NOMO-1 treated with dmso at 0.1 percent for 144 hours (cell line): ENCODE results near the gene B3GAT1.

Source experiments
- DNase-seq: peaks from one replicate; lab custom pipeline; 2025; ENCODE audit not compliant: unreplicated experiment; lab: John Stamatoyannopoulos, UW

Gene B3GAT1

DNA sequence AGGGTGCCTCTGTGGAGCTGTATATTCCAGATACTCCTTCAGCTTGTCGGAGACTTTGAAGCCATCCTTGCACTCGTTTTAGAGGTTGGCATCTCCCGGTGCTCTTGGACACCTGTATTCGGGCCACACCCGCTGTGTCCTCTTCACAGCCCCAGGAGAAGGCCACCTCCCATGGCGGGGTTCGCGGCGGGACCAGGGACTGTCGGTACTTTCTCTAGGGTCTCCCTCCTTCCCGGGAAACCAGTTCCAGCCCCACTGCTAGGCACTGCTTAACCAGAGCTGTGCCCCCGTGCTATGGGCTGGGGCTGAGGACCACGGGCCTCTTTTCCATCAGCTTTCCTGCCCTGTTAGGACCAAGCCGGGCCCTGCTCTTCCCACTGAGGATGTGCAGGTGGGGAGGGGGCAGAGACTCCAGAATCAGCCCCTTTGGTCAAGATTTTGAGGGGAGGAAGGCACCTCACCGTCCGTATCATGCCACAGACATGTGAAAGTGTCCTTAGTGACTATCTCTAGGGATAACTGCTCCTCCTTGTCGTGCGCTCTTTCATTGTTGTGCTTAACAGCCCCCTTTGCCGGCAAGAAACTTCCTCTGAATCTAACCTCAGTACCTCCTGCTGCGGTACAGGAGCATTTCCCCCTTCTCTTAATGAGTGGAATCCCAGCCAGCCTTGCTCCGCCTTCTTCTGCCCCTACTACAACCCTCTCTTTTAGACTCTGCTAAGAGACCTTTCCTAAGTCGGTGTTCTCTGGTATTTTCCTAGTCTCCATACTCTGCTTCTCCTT is 1.2 kb upstream of the B3GAT1 start:
- no peak for DNase-seq

DNA sequence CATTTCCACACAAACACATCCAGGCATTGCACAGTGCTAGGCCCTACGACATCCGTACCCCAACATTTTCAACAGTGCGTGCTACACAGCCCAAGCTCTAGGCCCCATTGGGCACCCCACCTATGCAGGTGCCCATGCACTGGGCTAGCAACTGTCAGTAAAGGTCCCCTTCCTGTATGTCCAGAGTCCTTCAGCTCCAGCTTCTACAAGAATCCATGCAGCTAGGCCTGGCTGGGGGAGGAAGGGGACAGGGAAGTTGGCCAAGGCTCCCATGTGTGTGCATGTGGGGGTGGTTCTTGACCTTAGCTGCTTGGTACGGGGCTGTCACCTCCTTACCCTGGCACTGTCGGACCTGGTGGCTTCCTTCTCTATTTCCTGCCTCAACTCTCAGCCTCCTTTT is 1.3 kb downstream of the B3GAT1 start:
- no peak for DNase-seq

DNA sequence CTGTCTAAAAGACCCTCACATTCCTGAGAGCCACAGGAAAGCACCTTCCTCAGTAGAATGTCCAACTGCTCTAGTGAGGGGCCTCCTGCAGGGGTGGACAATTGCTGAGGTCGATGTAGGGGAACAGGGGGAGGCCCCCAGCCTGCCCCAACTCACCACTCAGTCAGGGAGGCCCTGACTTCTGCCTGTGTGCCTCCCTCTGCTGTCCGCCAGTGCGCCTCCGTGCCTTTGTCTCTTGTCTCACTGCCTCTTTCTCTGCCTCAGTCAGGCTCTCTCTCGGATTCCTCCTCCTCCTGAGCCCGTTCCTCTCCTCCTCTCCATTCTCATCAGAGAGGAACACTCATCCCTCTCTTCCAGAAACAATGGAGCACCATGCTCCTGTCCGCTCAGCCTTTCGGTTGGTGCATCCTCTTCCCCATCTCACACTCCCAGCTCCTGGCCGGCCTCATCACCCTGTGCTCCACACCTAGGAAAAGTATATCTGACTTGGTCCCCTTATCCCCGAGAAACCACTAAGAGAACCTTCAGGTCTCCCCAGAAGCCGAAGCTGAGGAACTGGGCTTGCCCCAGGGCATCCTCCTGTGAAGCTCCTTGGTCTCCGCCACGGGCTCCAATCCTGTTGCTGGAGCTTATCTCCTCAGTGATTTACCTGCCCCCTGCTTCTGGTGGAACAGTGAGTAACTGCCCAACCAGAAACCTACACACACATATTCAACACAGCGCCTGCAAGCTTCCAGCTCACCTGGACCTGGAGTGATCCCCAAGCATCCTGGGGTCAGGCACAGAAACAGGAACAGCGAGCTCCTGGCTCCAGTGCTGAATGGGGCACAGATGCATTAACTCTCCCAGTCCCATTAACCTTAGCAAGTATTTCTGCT is 2.3 kb downstream of the B3GAT1 start:
- no peak for DNase-seq

DNA sequence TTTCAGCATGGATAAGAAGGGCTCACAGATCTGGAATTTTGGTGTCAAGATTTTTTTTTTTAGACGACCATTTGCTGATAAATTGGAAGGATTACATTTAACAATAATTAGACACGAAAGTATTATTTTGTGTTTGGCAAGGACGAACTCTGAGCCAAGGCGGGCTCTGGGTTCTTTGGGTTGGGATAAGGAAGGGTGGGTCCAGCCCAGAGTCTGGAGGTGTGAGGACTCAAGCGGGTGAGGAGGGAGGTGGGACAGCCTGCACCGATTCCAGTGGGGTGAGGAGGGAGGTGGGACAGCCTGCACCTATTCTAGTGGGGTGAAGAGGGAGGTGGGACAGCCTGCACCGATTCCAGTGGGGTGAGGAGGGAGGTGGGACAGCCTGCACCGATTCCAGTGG is 4.1 kb downstream of the B3GAT1 start:
- DNase-seq: no peak

DNA sequence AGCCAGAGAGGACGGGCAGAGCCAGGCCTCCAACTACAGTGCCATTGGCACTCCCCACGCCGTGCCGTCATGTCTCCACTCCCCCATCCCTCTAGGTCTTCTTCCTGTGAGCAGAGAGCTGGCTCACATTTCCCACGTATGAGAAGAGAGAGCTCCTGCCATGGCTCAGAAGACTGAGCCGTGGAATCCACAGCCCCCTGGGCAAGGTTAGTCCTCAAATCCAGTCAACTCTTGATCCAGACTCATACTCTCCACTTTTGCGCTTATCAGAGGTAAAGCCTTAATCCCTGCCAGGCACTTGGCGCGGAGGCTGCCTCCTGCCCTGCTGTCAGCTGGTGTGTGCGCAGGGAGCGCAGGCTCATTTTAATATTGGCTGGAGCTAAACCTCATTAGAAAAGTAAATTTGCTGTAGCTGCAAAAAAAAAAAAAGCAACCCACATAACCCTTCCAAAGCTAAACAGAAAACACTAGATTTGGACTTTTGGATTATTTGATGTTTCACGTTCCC is 4.7 kb downstream of the B3GAT1 start:
- DNase-seq: no peak

DNA sequence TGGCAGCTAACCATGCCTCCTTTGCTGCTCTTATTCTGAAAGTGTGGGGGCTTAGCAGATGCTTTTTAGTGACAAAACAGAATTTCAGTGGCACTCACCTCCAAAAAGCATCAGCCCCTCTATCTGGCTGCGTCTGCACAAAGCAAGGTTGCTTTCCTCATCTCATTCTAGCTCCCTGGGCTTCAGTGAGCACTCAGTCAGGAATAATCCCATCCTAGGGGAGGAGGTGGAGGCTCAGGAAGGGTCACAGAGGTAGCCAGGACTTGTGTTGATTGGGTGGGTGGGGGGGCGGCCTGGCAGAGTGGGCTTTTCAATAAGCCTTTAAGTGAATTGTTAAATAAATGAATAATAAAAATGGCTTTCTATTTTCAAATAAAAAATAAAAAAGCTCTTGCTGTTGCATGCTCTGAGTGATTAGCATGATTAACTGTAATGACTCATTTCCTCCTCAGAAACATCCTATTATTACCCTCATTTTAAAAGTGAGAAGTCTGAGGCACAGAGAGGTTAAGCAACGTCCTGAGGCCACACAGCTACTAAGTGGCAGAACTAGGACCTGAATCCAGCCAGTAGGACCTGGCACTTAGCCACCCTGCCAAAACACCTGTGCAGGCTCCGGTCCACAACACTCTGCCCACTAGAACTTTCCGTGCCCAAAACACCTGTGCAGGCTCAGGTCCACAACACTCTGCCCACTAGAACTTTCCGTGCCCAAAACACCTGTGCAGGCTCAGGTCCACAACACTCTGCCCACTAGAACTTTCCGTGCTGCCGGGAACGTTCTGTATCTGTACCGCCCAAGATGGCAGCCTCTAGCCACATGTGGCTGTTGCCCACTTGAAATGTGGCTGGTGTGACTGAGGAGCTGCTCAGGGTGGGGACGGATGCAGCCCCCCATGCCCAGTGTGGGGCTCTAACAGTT is 5.5 kb downstream of the B3GAT1 start:
- DNase-seq: no peak

DNA sequence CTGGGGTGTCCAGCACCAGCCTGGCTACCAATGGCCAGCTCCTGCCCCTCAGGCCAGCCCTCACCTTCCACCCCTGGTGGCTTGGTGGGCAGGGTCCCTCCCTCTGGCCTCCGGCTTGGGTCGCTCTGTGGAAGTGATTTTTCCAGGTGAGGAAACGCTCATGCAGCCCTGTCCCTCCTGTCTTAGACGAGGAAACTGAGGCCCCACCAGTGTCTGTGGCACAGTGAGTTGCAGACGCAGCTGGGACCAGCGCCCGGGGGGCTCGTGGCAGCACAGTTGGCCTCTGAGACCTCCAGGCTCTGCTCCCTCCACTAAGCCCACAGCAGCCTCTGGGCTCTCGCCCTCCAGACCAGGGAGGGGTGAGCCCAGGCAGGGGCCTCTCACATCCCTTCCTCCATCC is 6.2 kb downstream of the B3GAT1 start:
- no peak for DNase-seq

DNA sequence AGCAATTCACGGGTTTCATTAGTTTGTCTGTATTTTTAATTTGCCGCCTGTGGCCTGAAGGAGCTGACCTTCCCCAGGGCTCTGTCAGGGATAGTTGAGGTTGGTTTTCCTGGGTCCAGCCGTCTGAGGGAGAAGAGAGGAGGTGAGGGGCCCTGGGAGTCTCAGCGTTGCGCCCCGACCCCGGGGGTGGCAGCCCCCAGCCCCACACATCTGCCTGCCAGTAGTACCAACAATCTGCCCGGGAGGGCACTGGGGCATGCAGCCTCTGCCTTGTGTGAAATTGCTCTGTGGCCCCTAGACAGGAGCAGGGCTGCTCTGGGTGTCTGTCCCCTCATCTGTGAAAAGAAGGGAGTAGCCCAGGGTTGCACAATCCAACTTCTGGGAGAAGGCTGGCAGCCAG is 6.6 kb downstream of the B3GAT1 start:
- DNase-seq: no peak

DNA sequence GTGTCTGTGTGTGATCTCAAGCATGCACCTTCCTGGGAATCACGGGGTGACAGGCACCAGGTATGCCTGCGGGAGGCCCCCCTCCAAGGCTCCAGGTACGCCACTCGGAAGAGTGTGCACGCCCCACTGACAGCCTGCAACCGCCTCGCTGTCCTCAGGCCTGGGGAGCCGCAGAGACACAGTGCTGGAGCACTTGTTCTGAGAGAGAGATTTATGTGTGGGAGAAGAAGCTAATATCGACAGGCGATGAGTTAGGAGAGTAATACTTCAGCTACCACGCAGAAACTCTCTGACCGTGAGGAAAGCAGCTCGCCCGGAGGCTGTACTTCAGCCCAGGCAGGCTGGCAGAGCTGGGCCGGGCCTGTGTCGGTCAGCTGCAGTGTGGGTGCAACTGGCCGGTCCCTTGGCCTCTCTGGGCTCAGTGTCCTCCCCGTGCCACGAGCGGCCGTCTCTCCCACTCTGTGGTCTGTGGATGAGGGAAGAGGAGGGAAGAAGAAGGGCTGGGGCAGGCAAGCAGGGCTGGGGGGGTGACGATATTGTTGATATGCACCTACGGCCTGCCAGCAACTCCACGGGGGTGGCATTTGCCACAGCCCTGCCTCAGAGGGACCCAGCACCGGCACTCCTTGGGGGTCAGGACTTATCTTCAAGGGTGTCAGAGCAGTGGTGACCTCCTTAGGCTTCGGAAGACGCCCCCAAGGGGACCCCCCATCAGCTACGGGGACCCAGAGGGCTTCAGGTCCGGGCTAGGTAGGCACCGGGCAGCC is 7.3 kb downstream of the B3GAT1 start:
- no peak for DNase-seq

DNA sequence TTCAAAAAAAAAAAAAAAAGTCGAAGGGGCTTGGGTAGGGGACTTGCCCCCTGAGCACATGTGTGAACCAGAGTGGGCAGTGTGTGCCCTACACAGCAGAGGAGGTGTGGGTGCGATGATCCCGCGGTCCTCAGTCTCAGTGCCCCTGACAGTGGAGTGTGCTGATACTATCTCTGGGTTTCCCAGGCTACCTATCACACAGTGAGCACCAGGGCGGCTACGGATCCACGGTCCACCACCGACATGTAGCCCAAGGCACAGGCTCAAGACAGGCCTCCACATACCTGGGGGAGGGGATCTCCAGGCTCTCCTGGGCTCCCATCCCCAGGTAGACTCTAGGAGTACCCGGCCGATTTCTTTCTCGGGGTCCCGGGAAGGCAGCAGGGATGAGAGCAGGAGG is 9.1 kb downstream of the B3GAT1 start:
- DNase-seq: no peak

DNA sequence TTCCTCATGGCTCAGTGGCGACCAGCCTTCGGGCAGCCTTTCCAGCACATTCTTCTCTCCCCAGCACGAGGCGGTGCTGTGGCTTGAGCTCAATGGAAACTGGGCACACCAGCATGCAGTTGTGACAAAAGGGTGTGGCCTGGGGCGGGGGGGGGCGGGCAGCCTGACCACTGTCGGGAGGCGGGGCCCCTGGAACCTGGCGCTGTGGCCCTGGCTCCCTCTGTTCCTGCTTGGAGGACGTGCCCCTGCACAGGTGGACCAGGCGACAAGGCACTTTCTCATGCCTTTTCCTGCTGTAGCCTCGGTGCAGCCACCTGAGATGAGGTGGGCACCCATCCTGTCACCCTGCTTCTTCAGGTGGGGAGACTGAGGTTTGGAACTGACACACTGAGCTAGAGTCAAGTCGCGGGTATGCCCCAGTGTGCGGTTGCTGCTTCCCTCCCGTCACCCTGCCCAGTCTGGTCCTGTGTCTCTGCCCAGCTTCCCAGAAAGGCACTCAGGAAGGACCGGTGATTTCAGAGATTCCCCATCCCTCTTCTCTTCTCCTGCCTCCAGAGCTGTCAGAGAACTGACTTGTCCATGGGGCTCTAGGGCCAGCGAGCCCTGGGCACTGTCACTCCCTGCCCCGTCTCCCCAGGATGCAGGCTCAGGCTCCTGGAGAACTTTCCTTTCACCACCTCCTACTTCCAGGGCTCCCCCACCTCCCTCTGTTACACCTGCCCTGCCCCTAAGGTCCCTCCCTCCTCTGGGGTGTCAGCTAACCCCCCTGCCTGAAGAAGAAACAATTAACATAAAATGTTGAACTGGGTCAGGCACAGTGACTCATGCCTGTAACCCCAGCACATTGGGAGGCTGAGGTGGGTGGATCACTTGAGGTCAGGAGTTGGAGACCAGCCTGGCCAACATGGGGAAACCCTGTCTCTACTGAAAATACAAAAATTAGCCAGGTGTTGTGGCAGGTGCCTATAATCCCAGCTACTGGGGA is 9.9 kb downstream of the B3GAT1 start:
- DNase-seq: no peak

DNA sequence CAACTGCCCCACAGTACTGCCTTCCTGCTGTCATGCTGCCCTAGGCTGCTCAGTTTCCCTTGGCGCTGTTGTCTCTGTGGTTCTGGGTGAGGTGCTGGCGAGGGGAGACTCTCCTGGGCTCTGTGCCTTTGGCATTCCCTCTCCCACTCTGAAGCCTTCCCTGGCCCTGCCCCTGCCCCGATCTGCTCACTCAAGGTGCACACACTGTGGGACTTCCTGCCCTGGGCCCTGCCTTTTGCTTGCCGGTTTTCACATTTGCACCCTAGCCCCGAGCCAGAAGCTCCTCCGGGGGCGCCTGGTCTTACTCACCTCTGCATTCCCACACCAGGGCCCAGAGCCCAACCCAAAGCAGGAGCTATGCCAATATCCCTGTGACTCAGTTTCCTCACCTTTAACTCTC is 12.0 kb downstream of the B3GAT1 start:
- DNase-seq: no peak

DNA sequence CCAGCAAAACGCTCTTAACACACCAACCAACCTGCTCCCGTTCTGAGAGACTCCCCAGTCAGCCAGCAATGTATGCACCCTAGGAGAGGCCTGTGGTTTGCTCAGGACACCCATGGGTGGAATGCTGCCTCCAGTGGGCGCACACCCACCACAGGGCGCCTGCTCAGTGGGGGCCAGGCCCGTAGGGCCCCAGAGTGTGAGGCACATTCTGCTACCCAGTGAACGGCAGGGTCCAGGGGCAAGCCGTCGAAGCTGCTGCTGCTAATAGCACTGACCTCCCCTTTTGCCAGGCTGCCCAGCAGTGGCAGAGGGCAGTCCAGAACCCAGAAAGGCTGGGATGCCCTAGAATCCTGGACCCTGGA is 12.8 kb downstream of the B3GAT1 start:
- DNase-seq: no peak

DNA sequence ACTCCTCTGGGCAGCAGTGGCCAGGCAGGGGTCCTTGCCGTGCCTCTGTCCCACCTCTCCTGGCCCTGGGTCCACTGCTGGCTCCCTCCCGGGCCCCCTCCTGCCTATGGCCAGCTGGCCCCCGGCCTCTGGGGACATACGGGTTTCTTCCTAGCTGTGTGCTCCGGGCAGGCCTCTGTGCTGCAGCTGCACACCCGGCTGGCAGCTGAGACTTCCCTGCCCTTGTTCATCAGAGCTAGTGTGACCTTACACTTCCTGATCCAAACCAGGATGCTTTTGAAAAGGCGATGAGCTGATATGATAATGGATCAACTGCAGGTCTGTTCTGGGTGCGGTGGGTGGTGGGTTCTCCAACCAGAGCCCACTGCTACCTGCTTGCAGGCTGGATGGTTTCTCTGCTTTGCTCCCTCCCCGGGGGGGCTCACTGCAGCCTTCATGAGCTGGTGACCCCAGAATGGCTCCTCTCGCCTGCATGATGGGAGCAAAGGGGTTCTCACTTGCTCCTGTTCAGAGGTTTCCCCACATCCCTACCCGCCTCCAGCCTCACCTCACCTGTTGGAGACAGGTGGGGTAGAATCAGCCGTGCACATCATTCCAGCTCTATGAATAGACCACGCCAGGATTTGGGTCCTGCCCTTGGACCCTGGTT is 13.3 kb downstream of the B3GAT1 start:
- DNase-seq: no peak

DNA sequence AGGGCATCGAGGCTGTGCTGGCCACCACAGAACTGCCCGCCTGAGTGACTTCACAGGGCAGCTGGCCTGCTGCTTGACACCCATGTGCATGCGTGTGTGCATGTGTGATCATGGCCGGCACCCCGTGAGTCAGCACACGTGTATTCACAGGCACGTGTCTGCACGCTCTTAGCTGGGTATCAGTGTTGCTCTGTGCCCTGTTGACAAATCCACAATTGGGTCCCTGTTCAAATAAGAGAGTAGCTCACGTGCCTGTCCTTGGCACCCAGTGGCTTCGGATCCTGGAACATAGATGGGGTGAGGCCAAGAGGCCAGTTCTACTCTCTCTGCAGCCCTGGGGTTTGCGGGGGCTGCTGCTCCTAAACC is 14.0 kb downstream of the B3GAT1 start:
- DNase-seq: no peak

DNA sequence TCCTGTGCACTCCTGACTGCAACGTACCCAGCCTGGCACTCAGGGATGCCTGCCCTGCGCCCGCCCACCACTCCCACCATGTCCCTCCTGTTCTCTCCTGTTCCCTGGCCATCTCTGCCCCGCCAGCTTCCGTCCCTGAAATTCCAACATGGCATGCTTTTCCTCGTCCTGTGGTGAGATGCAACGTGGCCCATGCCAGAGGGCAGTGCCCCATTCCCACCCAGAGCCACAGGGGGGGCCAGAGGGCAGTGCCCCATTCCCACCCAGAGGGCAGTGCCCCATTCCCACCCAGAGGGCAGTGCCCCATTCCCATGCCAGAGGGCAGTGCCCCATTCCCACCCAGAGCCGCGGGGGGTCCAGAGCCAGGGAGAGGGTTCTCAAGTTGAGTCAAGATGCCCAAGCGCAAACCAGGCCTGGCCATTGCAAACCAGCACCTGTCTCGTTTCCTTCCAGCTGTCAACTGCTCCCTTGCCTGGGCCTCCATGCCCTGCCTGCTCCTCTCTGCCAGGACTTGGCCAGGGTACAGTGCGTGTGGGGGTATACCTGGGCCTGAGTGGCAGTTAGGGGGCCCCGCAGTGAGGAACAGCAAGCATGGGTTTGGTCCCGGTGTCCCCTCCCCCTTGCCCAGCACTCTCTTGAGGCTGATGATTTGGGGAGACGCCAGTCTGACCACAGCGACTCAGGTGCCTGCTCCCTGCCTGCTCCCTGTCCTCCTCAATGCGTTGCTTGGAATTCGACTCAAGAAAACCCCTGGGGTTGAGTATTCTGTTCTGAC is 14.6 kb downstream of the B3GAT1 start:
- no peak for DNase-seq

DNA sequence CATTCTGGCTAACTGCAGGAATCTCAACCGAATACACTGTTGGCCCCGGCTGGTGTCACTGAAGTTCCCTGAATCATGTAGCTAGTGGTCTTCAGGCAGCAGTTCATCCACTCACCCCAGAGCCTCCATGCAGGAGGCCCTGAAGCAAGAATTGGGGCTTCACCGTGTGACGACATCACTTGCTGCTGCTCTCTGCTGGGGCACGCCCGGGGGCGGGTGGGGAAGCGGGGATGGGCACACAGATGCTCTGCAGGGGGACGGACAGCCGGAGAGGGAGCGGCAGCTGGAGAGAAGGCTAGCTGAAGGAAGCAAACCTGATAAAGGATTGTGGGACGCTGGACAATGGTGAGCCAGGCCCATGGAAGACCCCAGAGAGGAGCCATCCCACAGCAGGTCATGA is 17.0 kb downstream of the B3GAT1 start:
- no peak for DNase-seq

DNA sequence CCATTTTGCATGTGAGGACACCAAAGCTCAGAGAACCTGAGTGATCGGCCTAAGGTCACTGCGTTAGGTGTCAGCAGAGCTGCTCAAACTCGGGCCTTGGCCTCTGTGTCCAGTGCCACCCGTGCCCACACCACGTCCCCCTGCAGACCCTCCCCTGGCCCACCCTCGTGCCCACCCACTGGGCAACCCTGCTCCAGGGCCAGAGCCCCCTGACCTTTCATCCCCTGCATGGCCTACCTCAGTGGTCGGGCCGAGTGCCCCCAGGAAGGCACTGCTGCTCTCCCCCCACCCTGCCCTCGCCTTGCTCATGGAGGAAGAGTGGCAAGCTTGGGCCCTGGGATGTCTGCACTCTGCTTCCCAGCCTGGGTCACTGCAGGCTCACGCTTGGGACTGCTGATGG is 17.7 kb downstream of the B3GAT1 start:
- no peak for DNase-seq
